ENCODE measurements around the gene EMP2.

- TF ChIP-seq RBAK (tag by site-specific recombination; IDR thresholded peaks at IDR 0.05) (no peak), CTCF (tag by site-specific recombination; IDR thresholded peaks at IDR 0.05) (no peak), ZNF274 (IDR thresholded peaks at IDR 0.05; ENCODE audit: low read length) (no peak), ZNF274 (tag by site-specific recombination; IDR thresholded peaks at IDR 0.05; ENCODE audit: borderline replicate concordance) (no peak), ZNF174 (tag by site-specific recombination; IDR thresholded peaks at IDR 0.05) (no peak), ZSCAN16 (tag by site-specific recombination; IDR thresholded peaks at IDR 0.05) (no peak), ZFP3 (tag by site-specific recombination; IDR thresholded peaks at IDR 0.05; ENCODE audit: low read depth) (no peak), PBX3 (CRISPR knock-in tag; IDR thresholded peaks at IDR 0.05) (no peak)
Observed at GRCh38 chr16:10536814-10537389, 43.5 kb downstream of the EMP2 start.
